ENCODE results near the gene HNF4A. TPM values are rescaled to one million over a fixed set of nuclear protein-coding genes. Genes with fewer than 3 reads are reported as not detected.
"Not testable (repeated sequence)": the region's sequence is repeated elsewhere in the genome, so short reads cannot be mapped to it uniquely, and the experiment has no call there.

The HNF4A gene
- total and polyA plus RNA-seq, 9 donors: under 0.01 to 11.1 (median 0.10) TPM; not detected in 1

GRCh38 chr20:44327748-44328147, 27.8 kb upstream of the HNF4A start:
- not testable (repeated sequence) for H3K4me3 ChIP-seq (ENCODE audit: low read length); H3K4me1 ChIP-seq (ENCODE audit: control insufficient read depth, insufficient read depth, low read length); H3K27ac ChIP-seq (ENCODE audit: low read length); H3K27me3 ChIP-seq (ENCODE audit: control insufficient read depth, insufficient read depth, low read length); DNase-seq; H3K36me3 ChIP-seq (ENCODE audit: control insufficient read depth, insufficient read depth, low read length); H3K9me3 ChIP-seq (replicated peaks; ENCODE audit: control insufficient read depth, low read depth, low read length)
- WGBS (ENCODE audit: insufficient coverage): 83% methylated on average over 7 of the region's 7 CpGs

DNA sequence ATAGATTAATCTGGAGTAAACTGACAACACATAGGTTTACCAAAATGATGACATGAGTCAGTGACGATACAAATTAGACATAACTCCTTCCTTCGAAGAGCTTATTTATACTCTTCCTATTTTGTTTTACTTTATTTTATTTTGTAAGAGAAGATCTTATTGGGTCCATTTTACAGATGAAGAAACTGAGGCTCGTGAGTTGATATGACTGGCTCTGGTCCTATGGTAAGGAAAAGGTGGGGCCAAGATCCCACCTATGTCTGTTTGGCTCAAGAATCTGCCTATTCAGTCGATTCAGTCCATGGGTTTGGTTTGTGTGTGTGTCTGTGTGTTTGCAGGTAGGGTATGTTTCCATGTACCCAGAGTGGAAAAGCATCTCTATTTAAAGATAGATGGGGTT, 27.1 kb upstream of the HNF4A start:
- H3K36me3 ChIP-seq (ENCODE audit: control insufficient read depth, insufficient read depth, low read length): no peaks in the 10 kb centered on the region
- 100% methylated on average over 1 of the region's 4 CpGs for WGBS (ENCODE audit: insufficient coverage)
- H3K4me3 ChIP-seq (ENCODE audit: low read length): no peak overlapping the region
- H3K9me3 ChIP-seq (replicated peaks; ENCODE audit: control insufficient read depth, low read depth, low read length): no peaks in the 10 kb centered on the region
- no peak overlapping the region for H3K27ac ChIP-seq (ENCODE audit: low read length)
- peaks cover 8% of the 10 kb centered on the region for H3K4me1 ChIP-seq (ENCODE audit: control insufficient read depth, insufficient read depth, low read length)
- H3K27me3 ChIP-seq (ENCODE audit: control insufficient read depth, insufficient read depth, low read length): no peaks in the 10 kb centered on the region
- no peak for DNase-seq

GRCh38 chr20:44331201-44331600, 24.3 kb upstream of the HNF4A start:
- no peak for DNase-seq
- no peak overlapping the region for H3K27ac ChIP-seq (ENCODE audit: low read length)
- no CpG with 5 or more reads among the region's 2 CpGs for WGBS (ENCODE audit: insufficient coverage)
- peaks cover 8% of the 10 kb centered on the region for H3K4me1 ChIP-seq (ENCODE audit: control insufficient read depth, insufficient read depth, low read length)
- no peaks in the 10 kb centered on the region for H3K36me3 ChIP-seq (ENCODE audit: control insufficient read depth, insufficient read depth, low read length)
- H3K27me3 ChIP-seq (ENCODE audit: control insufficient read depth, insufficient read depth, low read length): peaks cover 5% of the 10 kb centered on the region
- no peaks in the 10 kb centered on the region for H3K9me3 ChIP-seq (replicated peaks; ENCODE audit: control insufficient read depth, low read depth, low read length)
- no peak overlapping the region for H3K4me3 ChIP-seq (ENCODE audit: low read length)

GRCh38 chr20:44334306-44334705, 21.2 kb upstream of the HNF4A start:
- Histone ChIP-seq H3K27me3 (ENCODE audit: control insufficient read depth, insufficient read depth, low read length) (peaks cover 10% of the 10 kb centered on the region), H3K4me1 (ENCODE audit: control insufficient read depth, insufficient read depth, low read length) (no peaks in the 10 kb centered on the region), H3K27ac (ENCODE audit: low read length) (no peak overlapping the region), H3K9me3 (replicated peaks; ENCODE audit: control insufficient read depth, low read depth, low read length) (no peaks in the 10 kb centered on the region), H3K36me3 (ENCODE audit: control insufficient read depth, insufficient read depth, low read length) (no peaks in the 10 kb centered on the region), H3K4me3 (ENCODE audit: low read length) (no peak overlapping the region)
- no peak for DNase-seq
- 15% methylated on average over 5 of the region's 8 CpGs for WGBS (ENCODE audit: insufficient coverage)

DNA sequence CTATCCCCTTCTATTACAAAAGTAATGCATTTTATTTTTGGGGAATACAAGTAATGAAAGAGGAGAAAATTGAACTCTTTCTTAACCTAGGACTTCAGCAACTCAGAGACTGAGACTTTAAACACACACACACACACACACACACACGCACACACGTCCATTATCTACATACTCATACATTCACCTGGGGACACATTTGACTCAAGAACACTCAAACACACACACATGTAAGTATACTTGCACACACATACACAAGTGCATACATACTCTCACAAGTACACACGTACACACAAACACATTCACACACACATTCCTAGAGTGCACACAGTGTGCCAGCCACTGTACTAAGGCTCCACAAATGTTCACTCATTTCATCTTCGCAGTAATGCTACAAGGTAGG, 20.8 kb upstream of the HNF4A start:
- no peak overlapping the region for H3K27ac ChIP-seq (ENCODE audit: low read length)
- DNase-seq: no peak
- H3K9me3 ChIP-seq (replicated peaks; ENCODE audit: control insufficient read depth, low read depth, low read length): no peaks in the 10 kb centered on the region
- H3K36me3 ChIP-seq (ENCODE audit: control insufficient read depth, insufficient read depth, low read length): no peaks in the 10 kb centered on the region
- no peak overlapping the region for H3K4me3 ChIP-seq (ENCODE audit: low read length)
- peaks cover 10% of the 10 kb centered on the region for H3K27me3 ChIP-seq (ENCODE audit: control insufficient read depth, insufficient read depth, low read length)
- no peaks in the 10 kb centered on the region for H3K4me1 ChIP-seq (ENCODE audit: control insufficient read depth, insufficient read depth, low read length)
- 55% methylated on average over 3 of the region's 4 CpGs for WGBS (ENCODE audit: insufficient coverage)

GRCh38 chr20:44335675-44336074, 19.8 kb upstream of the HNF4A start:
- no peaks in the 10 kb centered on the region for H3K36me3 ChIP-seq (ENCODE audit: control insufficient read depth, insufficient read depth, low read length)
- no peak overlapping the region for H3K4me3 ChIP-seq (ENCODE audit: low read length)
- no peaks in the 10 kb centered on the region for H3K4me1 ChIP-seq (ENCODE audit: control insufficient read depth, insufficient read depth, low read length)
- no peak overlapping the region for H3K27ac ChIP-seq (ENCODE audit: low read length)
- no peaks in the 10 kb centered on the region for H3K9me3 ChIP-seq (replicated peaks; ENCODE audit: control insufficient read depth, low read depth, low read length)
- 100% methylated on average over 1 of the region's 2 CpGs for WGBS (ENCODE audit: insufficient coverage)
- DNase-seq: no peak
- peaks cover 10% of the 10 kb centered on the region for H3K27me3 ChIP-seq (ENCODE audit: control insufficient read depth, insufficient read depth, low read length)

DNA sequence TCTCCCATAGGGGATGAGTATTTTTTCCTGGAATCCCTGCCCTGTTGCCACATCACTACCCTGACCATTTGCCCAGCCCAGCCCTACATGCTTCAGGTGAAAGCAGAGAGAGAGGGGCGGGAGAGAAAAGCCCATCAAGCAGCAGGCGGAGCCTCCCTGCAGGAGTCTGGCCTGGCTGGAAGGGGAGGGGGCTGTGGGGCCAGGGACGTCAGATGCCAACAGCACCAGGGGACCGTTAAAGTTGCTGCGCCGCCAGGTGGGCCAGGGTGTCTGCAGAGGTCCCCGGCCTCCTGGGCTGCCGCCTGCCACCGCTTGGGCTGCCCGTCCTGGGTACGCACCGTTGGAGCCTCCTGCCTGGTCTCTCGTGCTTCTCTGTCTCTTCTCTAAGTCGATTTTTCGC, 19.4 kb upstream of the HNF4A start:
- no peak for DNase-seq
- Histone ChIP-seq H3K27ac (ENCODE audit: low read length) (no peak overlapping the region), H3K27me3 (ENCODE audit: control insufficient read depth, insufficient read depth, low read length) (peaks cover 10% of the 10 kb centered on the region), H3K9me3 (replicated peaks; ENCODE audit: control insufficient read depth, low read depth, low read length) (no peaks in the 10 kb centered on the region), H3K4me3 (ENCODE audit: low read length) (no peak overlapping the region), H3K4me1 (ENCODE audit: control insufficient read depth, insufficient read depth, low read length) (no peaks in the 10 kb centered on the region), H3K36me3 (ENCODE audit: control insufficient read depth, insufficient read depth, low read length) (no peaks in the 10 kb centered on the region)
- 18% methylated on average over 13 of the region's 15 CpGs for WGBS (ENCODE audit: insufficient coverage)

- 82% methylated on average over 15 of the region's 16 CpGs for WGBS (ENCODE audit: insufficient coverage)
- peaks cover 10% of the 10 kb centered on the region for H3K27me3 ChIP-seq (ENCODE audit: control insufficient read depth, insufficient read depth, low read length)
- no peaks in the 10 kb centered on the region for H3K9me3 ChIP-seq (replicated peaks; ENCODE audit: control insufficient read depth, low read depth, low read length)
- H3K4me3 ChIP-seq (ENCODE audit: low read length): no peak within 1 kb of the TSS
- no peak within 1 kb of the TSS for H3K27ac ChIP-seq (ENCODE audit: low read length)
- no peaks in the 10 kb centered on the region for H3K4me1 ChIP-seq (ENCODE audit: control insufficient read depth, insufficient read depth, low read length)
- no peaks in the 10 kb centered on the region for H3K36me3 ChIP-seq (ENCODE audit: control insufficient read depth, insufficient read depth, low read length)
- DNase-seq: no peak
Measured at GRCh38 chr20:44336725-44337380, 18.6 kb upstream of the HNF4A start, which contains the start of gene R3HDML. Gene R3HDML (plus strand): TSS chr20:44337043. CDS start chr20:44337158, 115 bp downstream.

DNA sequence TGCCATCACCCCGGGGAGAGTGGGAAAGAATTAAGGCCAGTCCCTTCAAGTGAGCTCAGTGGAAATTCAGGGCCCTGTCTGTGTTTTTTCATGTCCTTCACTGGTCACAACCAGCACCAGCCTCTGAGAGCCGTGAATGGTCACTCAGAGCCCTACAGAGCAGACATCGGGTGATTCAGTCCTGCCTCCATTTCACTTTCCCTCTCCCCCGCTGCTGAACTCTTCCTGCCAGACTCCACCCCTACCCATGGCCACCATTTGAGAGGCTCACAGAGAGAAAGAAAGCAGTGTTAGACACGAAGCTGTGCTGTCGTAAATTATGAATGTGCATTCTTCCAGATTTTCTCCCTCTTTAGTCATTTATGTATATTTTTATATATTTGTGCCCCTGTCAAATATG, 13.3 kb upstream of the HNF4A start:
- no peak overlapping the region for H3K27ac ChIP-seq (ENCODE audit: low read length)

GRCh38 chr20:44343162-44343675, 12.3 kb upstream of the HNF4A start:
- Histone ChIP-seq H3K4me3 (ENCODE audit: low read length) (no peak overlapping the region), H3K9me3 (replicated peaks; ENCODE audit: control insufficient read depth, low read depth, low read length) (no peaks in the 10 kb centered on the region), H3K27ac (ENCODE audit: low read length) (no peak overlapping the region), H3K4me1 (ENCODE audit: control insufficient read depth, insufficient read depth, low read length) (no peaks in the 10 kb centered on the region), H3K36me3 (ENCODE audit: control insufficient read depth, insufficient read depth, low read length) (no peaks in the 10 kb centered on the region), H3K27me3 (ENCODE audit: control insufficient read depth, insufficient read depth, low read length) (peaks cover 2% of the 10 kb centered on the region)
- 45% methylated on average over 2 of the region's 12 CpGs for whole genome bisulfite sequencing (ENCODE audit: insufficient coverage)
- no peak for DNase-seq

More for the DNA sequence above, 13.3 kb upstream of the HNF4A start:
- H3K27me3 ChIP-seq (ENCODE audit: control insufficient read depth, insufficient read depth, low read length): peaks cover 2% of the 10 kb centered on the region
- no peak for DNase-seq
- WGBS (ENCODE audit: insufficient coverage): 63% methylated on average over 2 of the region's 6 CpGs
- no peaks in the 10 kb centered on the region for H3K9me3 ChIP-seq (replicated peaks; ENCODE audit: control insufficient read depth, low read depth, low read length)
- H3K4me1 ChIP-seq (ENCODE audit: control insufficient read depth, insufficient read depth, low read length): no peaks in the 10 kb centered on the region
- no peaks in the 10 kb centered on the region for H3K36me3 ChIP-seq (ENCODE audit: control insufficient read depth, insufficient read depth, low read length)
- H3K4me3 ChIP-seq (ENCODE audit: low read length): no peak overlapping the region
